Erythroblast (primary cell): ENCODE measurements around the gene CLIC1.
"Not testable (repeated sequence)": the region's sequence is repeated elsewhere in the genome, so short reads cannot be mapped to it uniquely, and the experiment has no call there.

Experiments used
- DNase-seq, 2 experiments: peaks; one replicate each; lab custom pipeline; 2025; lab: John Stamatoyannopoulos, UW
- GATA1 ChIP-seq: IDR thresholded peaks from 2 replicates; pipeline ENCODE4 v1.6.1; 2011; ENCODE audit warnings: low read depth, mild to moderate bottlenecking, control low read depth, low read length, moderate library complexity
- POLR2A ChIP-seq: IDR thresholded peaks from 2 replicates; pipeline ENCODE4 v1.6.1; 2011; ENCODE audit warnings: mild to moderate bottlenecking, low read length

The CLIC1 gene

DNA sequence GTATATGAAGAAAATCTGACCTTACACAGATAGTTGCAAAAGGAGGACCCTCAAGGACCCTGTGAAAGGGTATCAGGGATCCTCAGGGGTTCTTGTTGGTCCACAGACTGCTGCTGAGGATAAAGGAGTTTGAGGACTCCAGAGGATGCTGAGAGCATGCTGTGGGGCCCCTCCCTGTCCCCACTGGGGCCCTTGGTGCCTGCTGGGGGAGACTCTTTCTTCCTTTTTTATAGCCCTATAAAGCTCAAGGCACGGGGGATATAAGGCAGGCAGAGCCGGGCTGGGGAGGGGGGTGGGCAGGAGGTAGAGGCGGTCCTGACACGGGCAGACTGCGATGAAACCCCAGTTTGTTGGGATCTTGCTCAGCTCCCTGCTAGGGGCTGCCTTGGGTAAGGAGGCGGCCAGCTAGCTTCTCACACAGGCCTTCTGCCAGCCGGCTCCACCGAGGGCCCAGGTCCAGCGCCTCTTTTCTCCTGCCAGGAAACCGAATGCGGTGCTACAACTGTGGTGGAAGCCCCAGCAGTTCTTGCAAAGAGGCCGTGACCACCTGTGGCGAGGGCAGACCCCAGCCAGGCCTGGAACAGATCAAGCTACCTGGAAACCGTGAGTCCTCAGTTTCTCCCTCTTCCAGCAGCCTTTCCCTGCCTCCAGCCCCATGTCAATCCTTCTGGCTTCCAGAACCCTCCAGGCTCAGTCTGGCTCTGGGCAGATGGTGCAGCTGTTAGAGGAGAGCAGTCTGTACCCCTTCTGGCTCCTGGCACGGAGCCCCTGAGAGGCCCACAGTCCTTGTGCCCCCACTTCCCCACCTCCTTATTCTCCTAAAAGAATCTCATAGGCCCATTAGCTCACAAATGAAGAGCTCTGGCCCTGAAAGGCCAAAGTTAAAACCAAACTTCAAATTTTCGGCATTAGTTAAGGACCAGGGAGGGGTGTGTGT, 21.0 kb downstream of the CLIC1 start, which contains the start of gene LY6G6D:
LY6G6D (plus strand) TSS at position 327 of the 937 bp plus-strand sequence; CDS start at position 335, 8 bp downstream.
- TF ChIP-seq GATA1 (no peak), POLR2A (no peak)
- no peak for DNase-seq

DNA sequence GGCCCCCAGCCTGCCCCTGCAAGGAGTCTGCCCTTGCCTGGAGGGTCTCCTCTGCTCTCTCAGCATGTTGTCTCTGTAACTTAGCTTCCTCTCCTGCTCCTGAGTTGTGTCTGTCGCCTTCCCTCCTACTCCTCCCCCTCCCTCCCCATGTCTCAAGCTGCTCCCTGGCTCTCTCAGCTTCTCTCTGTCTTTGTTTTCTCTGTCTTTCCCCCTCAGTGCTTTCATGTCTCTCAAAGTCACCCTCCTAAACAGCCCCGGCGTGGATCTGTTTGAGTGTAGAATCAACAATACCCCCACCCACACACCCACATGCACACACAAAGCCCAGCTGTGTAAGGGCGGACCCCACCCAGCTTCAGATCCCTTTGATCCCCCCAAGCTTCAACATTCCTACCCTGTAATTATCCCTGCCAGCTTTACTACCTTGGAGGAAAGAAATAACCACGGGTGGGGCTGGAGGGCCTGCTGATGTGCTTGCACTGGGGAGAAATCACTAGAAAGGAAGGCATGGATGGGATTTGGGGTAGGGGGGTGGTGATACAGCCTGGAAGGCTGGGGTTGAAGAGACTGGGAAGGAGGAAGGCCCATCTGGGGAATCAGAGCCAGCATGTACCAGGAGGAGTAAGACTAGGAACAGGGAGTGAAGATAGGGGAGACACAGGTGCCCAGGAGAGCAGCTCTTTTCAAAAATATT, 22.2 kb downstream of the CLIC1 start:
- no peak for DNase-seq
- TF ChIP-seq POLR2A (no peak), GATA1 (no peak)

DNA sequence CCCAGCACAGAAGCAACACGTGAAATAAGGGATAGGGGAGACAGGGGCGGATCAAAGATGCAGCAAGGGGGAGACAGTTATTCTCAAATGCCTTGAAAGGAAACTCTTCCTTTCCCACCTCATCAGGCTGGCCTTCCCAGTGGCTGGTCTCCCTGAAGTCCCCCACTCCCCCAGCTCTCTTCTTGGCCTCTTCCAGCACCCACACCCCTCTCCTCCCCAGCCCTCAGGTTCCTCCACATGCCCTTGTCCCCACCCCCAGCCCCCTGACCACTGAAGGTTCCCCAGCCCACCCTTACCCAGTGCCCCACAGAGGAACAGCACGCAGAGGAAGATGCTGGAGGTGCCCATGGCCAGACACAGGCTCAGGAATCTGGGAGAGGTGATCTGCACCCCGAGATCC, 22.9 kb downstream of the CLIC1 start:
- no peak for DNase-seq

GRCh38 chr6:31712296-31712695, 24.0 kb downstream of the CLIC1 start:
- no peak for TF ChIP-seq POLR2A
- TF ChIP-seq GATA1 = no peak
- DNase-seq = no peak

More for the DNA sequence above, 22.9 kb downstream of the CLIC1 start:
- TF ChIP-seq POLR2A (no peak), GATA1 (no peak)

DNA sequence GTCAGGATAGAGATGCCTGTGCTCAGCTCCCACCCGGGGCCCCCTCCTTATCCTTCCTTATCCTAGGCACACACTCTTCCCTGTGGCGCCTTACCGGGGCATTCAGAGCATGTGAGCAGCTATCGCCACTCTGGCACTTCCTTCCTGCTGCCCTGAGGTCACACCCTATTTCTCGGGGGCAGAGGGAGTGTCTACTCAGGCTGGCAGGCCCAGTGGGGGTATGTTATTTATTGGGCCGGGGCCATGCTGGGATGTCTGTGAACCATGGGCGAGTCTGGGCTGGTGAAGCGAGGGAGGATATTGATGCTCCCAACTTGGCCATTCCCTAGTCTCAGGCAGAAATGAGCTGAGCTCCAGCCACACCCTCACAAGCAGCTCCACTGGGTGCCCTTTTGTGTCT, 25.1 kb downstream of the CLIC1 start:
- DNase-seq = peak; percentile 45 to 57
- TF ChIP-seq GATA1 (no peak), POLR2A (peak; percentile 50)

DNA sequence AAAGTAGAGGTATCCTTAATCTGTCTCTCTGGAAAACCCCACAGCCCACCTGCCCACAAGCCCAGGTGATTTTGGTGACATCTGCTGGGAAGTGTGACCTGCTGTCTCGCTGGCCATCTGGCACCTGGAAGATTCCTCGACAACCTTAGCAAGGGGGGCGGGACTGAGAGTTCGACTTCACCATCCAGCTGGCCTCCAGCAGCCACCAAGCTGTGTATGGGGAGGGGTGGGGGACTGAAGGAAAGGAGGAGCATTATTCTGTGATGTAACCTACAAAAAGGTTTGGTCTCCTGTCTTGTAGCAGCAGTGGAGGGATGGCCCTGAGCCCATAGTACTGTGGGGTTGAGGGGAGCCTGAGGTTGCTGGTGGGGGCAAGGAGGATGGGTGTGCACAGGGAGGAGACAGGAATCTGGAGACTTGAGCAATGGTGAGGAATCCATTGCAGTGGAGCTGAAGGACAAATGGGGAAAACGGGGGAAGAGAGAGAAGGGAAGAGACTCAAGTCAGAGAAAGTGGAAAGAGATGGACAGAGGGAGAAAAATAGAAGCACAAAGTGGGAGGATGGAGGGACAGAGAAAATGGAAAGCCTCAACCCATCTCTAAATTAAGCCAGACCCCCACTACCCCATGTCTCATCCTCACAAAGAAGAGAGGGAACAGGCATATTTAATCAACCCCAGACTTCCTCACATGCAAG, 25.7 kb downstream of the CLIC1 start:
- TF ChIP-seq GATA1 (no peak), POLR2A (no peak)
- no peak for DNase-seq

DNA sequence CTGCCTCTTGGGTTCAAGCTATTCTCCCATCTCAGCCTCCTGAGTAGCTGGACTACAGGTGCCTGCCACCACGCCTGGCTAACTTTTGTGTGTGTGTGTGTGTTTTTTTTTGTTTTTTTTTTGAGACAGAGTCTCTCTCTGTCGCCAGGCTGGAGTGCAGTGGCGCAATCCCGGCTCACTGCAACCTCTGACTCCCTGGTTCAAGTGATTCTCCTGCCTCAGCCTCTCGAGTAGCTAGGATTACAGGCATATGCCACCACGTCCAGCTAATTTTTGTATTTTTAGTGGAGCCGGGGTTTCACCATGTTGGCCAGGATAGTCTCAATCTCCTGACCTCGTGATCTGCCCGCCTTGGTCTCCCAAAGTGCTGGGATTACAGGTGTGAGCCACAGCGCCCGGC, 27.2 kb downstream of the CLIC1 start:
- DNase-seq = not testable (repeated sequence)

DNA sequence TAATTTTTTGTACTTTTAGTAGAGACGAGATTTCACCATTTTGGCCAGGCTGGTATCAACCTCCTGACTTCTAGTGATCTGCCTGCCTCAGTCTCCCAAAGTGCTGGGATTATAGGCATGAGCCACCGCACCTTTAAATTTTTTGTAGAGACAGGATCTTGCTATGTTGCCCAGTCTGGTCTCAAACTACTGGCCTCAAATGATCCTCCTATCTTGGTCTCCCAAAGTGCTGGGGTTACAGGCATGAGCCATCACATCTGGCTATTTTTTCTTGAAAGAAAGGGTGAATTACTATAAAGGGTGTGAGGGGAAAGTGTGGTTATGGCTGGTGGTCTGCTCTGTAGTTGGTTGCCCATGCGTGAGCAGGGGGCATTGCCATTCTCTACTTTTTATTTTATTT, 28.1 kb downstream of the CLIC1 start:
- DNase-seq = no peak
- TF ChIP-seq POLR2A (no peak), GATA1 (no peak)

- DNase-seq = no peak
- TF ChIP-seq POLR2A (no peak), GATA1 (no peak)
Measured at GRCh38 chr6:31707701-31708100, 28.6 kb downstream of the CLIC1 start.

- no peak for DNase-seq
- TF ChIP-seq POLR2A (no peak), GATA1 (no peak)
Measured at GRCh38 chr6:31706599-31706998, 29.7 kb downstream of the CLIC1 start, which contains the start of gene LY6G6F. Gene LY6G6F, plus strand, starts transcription at chr6:31706866. Its CDS starts 41 bp downstream, at chr6:31706907.

DNA sequence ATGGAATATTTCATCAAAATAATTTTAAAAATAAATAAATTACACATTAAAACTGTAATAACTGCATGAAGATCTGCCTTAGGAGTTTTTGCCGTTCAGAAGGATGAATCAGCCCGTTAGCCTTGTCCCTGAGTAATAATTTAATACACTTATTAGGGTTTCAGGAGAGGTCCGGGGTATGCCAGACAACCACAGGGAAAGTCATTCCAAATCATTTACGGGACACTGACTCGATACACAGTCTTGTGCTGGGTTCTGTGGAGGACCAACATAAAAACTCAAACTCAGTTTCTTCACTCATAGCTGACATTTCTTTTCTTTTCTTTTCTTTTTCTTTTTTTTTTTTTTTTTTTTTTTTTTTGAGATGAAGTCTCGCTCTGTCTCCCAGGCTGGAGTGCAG, 30.4 kb downstream of the CLIC1 start:
- TF ChIP-seq POLR2A (no peak), GATA1 (no peak)

DNA sequence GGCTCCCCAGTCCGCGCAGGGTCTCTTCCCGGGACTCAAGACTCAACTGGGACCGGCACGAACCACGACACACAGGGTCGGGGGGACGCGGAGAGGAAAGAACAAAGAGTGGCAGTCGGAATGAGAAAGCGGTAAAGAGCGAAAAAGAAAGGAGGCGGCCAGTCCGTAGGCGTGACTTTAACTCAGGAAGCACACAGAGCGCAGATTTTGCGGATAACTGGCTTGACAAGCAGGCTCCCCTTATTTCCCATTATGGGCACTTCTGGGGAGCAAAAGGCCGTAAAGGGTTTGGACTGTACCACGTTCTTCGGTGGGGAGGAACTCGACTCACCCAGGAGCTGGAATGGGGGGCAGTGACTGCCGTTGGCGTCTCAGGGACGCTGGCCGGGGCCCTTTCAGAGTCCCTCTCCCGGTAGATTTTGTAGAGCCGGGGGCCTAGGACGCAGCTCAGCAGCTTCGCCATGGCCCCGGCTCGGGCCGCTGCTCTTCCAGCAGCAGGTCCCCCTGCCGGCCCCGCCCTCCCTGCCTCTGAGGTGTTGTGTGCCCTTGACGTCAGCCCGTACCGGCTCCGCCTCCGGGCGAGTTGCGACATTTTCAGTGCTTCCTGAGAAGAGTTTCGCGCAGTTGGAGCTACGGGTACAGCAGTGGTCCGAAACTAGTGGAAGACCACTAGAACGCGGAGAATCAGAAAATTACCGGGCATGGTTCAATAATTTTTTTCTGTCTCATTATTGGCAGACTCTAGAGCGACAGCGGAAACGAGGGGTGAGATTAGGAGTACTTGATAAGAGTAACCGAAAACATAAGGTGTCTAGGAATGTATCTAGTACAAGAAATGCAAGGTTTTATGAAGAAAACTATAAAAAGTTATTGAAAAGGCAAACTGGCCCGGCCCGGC, 33.3 kb downstream of the CLIC1 start, which contains the start of gene ABHD16A:
ABHD16A (minus strand) TSS at position 506 of the 898 bp plus-strand sequence; CDS start at position 463, 43 bp downstream.
- TF ChIP-seq POLR2A (peak; percentile 96), GATA1 (no peak)
- DNase-seq = peak; percentile 99

More for the DNA sequence above, 30.4 kb downstream of the CLIC1 start:
- no peak for DNase-seq

- TF ChIP-seq POLR2A (no peak), GATA1 (no peak)
- DNase-seq = peak; percentile 74 to 83
Measured at GRCh38 chr6:31702405-31702818, 33.9 kb downstream of the CLIC1 start.
